ENCODE measurements around the gene PEAK1. TPM values are rescaled to one million over a fixed set of nuclear protein-coding genes. Genes with fewer than 3 reads are reported as not detected.
A peak's percentile ranks its signal among the peaks of the same experiment; 100 is the strongest.

The PEAK1 gene
- total and polyA plus RNA-seq, 7 experiments from 2014 or later: 1.2 to 31.0 (median 12.7) TPM

DNA sequence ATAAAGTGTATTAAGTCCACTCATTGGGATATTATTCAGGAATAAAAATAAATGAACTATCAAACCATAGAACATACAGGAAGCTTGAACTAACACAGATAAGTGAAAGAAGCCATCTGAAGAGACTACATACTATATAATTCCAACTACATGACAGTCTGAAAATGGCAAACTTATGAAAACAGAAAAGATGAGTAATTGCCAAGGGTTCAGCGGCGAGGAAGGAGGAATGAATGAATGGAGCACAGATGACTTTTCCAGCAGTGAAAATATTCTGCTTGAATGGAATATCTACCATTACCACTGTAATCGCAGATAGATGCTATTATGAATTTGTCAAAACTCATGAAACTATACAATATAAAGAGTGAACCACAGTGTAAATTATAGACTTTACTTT lies 79.7 kb downstream of the PEAK1 start:
- Histone ChIP-seq H3K9me3 (ENCODE audit: control insufficient read depth in 2 of 3, low read length in 3 of 3) (peaks cover 0 to 5% (median 0%) of the 10 kb centered on the region in 3 experiments), H3K4me3 (ENCODE audit: low read length) (no peak overlapping the region), H3K36me3 (ENCODE audit: control insufficient read depth in 2 of 3, insufficient read depth in 3 of 3, low read length in 3 of 3) (no peaks in the 10 kb centered on the region), H3K27ac (ENCODE audit: low read depth, low read length) (no peak overlapping the region), H3K4me1 (ENCODE audit: control insufficient read depth in 2 of 2, insufficient read depth in 2 of 2, low read length in 2 of 2) (no peaks in the 10 kb centered on the region), H3K27me3 (ENCODE audit: control insufficient read depth in 2 of 2, insufficient read depth in 2 of 2, low read length in 2 of 2) (peaks cover 0 to 5% of the 10 kb centered on the region in 2 donors)
- ATAC-seq: no peak
- H3K27ac Mint-ChIP-seq: no peak overlapping the region
- intact Hi-C loops (cut with micrococcal nuclease): no loop called here
- no peak for DNase-seq
- CTCF ChIA-PET: no interaction called here
- peaks cover 0 to 4% (median 0%) of the 10 kb centered on the region in 7 donors for H3K4me1 Mint-ChIP-seq
- H3K27me3 Mint-ChIP-seq: no peaks in the 10 kb centered on the region
- no peak overlapping the region for H3K4me3 Mint-ChIP-seq
- H3K9me3 Mint-ChIP-seq: peaks cover 0 to 24% (median 6%) of the 10 kb centered on the region in 11 donors
- POLR2A ChIA-PET: no interaction called here
- H3K36me3 Mint-ChIP-seq: peaks cover 0 to 21% (median 10%) of the 10 kb centered on the region in 5 donors

DNA sequence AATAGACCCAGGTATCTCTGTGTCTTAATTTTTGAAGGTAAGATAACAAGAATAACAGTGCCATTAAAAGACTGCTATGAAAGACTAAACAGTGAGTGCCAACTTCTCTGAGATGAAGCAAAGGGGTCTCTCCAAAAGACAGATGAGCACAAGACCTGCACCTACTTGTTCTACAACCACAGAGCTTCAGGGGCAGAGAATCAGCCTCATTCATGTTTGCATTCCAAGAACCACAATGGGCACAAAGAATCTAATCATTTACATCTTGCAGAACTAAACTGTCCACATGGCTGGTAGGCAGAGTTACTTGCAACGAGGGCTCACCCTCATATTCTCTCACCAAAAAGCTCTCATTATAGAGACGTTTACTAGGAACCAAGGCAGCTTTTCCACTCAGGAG lies 83.9 kb downstream of the PEAK1 start:
- H3K36me3 ChIP-seq (ENCODE audit: control insufficient read depth in 2 of 3, insufficient read depth in 3 of 3, low read length in 3 of 3): no peaks in the 10 kb centered on the region
- Mint-ChIP-seq H3K27me3 (no peaks in the 10 kb centered on the region), H3K4me3 (no peak overlapping the region), H3K9me3 (peaks cover 0 to 8% (median 0%) of the 10 kb centered on the region in 11 donors), H3K36me3 (peaks cover 0 to 7% (median 0%) of the 10 kb centered on the region in 5 donors), H3K27ac (no peak overlapping the region), H3K4me1 (peaks cover 0 to 6% (median 0%) of the 10 kb centered on the region in 7 donors)
- H3K27me3 ChIP-seq (ENCODE audit: control insufficient read depth in 2 of 2, insufficient read depth in 2 of 2, low read length in 2 of 2): peaks cover 0 to 5% of the 10 kb centered on the region in 2 donors
- ChIA-PET CTCF (no interaction called here), POLR2A (no interaction called here)
- ATAC-seq (no peak), DNase-seq (no peak)
- intact Hi-C loops (cut with micrococcal nuclease): no loop called here
- no peak overlapping the region for H3K4me3 ChIP-seq (ENCODE audit: low read length)
- no peak overlapping the region for H3K27ac ChIP-seq (ENCODE audit: low read depth, low read length)
- H3K4me1 ChIP-seq (ENCODE audit: control insufficient read depth in 2 of 2, insufficient read depth in 2 of 2, low read length in 2 of 2): no peaks in the 10 kb centered on the region
- H3K9me3 ChIP-seq (ENCODE audit: control insufficient read depth in 2 of 3, low read length in 3 of 3): peaks cover 0 to 2% (median 0%) of the 10 kb centered on the region in 3 experiments

DNA sequence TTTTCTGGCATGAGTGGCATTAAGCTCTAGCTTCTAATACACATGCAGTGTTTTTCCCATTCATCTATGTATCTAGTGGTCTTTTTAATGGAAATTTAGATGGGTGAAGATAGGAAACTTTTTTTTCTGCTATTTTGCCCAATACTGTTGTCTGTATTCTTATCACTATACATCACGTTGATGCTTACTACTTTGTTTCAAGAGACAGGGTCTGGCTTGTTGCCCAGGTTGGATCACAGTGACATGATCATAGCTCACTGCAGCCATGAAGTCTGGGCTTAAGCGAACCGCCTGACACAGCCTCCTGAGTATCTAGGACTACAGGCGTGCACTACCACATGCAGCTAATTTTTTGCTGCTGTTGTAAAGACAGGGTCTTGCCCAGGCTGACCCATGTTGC lies 84.6 kb downstream of the PEAK1 start:
- H3K27ac ChIP-seq (ENCODE audit: low read depth, low read length): no peak overlapping the region
- POLR2A ChIA-PET: no interaction called here
- no peak overlapping the region for H3K4me3 ChIP-seq (ENCODE audit: low read length)
- peak overlapping the region in 1 of 9 donors; percentile 32 for H3K27ac Mint-ChIP-seq
- H3K36me3 Mint-ChIP-seq: peaks cover 0 to 5% (median 0%) of the 10 kb centered on the region in 5 donors
- H3K36me3 ChIP-seq (ENCODE audit: control insufficient read depth in 2 of 3, insufficient read depth in 3 of 3, low read length in 3 of 3): no peaks in the 10 kb centered on the region
- ATAC-seq: no peak
- no peak overlapping the region for H3K4me3 Mint-ChIP-seq
- no peaks in the 10 kb centered on the region for H3K9me3 ChIP-seq (ENCODE audit: control insufficient read depth in 2 of 3, low read length in 3 of 3)
- CTCF ChIA-PET: interaction anchor here (0.5 kb wide), 1 partner anchor 106 kb away, joined by 4 read pairs; no protein-coding TSS in a partner anchor
- H3K4me1 ChIP-seq (ENCODE audit: control insufficient read depth in 2 of 2, insufficient read depth in 2 of 2, low read length in 2 of 2): no peaks in the 10 kb centered on the region
- intact Hi-C loops (cut with micrococcal nuclease): no loop called here
- H3K9me3 Mint-ChIP-seq: peaks cover 0 to 3% (median 0%) of the 10 kb centered on the region in 11 donors
- H3K4me1 Mint-ChIP-seq: peaks cover 0 to 6% (median 0%) of the 10 kb centered on the region in 7 donors
- no peaks in the 10 kb centered on the region for H3K27me3 Mint-ChIP-seq
- peaks cover 0 to 5% of the 10 kb centered on the region in 2 donors for H3K27me3 ChIP-seq (ENCODE audit: control insufficient read depth in 2 of 2, insufficient read depth in 2 of 2, low read length in 2 of 2)
- DNase-seq: no peak

DNA sequence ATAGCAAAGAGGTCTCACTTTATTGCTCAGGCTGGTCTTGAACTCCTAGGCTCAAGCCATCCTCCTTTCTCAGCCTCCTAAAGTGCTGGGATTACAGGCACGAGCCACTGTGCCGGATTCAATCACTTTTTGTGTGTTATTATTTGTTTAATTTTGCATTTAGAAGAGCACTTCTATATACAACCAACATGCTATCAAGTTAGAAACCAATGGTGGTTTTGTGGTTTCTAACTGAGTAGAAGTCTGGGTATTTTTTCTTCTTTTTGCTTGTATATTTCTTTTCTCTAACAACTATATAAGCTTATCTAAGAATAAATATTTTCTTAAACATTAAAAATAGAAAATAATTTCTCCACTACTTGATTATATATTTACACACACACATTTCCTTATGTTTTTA lies 86.7 kb downstream of the PEAK1 start:
- Histone ChIP-seq H3K27me3 (ENCODE audit: control insufficient read depth in 2 of 2, insufficient read depth in 2 of 2, low read length in 2 of 2) (no peaks in the 10 kb centered on the region), H3K27ac (ENCODE audit: low read depth, low read length) (no peak overlapping the region), H3K36me3 (ENCODE audit: control insufficient read depth in 2 of 3, insufficient read depth in 3 of 3, low read length in 3 of 3) (no peaks in the 10 kb centered on the region), H3K4me3 (ENCODE audit: low read length) (no peak overlapping the region), H3K4me1 (ENCODE audit: control insufficient read depth in 2 of 2, insufficient read depth in 2 of 2, low read length in 2 of 2) (no peaks in the 10 kb centered on the region), H3K9me3 (ENCODE audit: control insufficient read depth in 2 of 3, low read length in 3 of 3) (no peaks in the 10 kb centered on the region)
- no peaks in the 10 kb centered on the region for H3K9me3 Mint-ChIP-seq
- ATAC-seq (no peak), DNase-seq (no peak)
- no peaks in the 10 kb centered on the region for H3K27me3 Mint-ChIP-seq
- no peak overlapping the region for H3K4me3 Mint-ChIP-seq
- H3K27ac Mint-ChIP-seq: no peak overlapping the region
- H3K36me3 Mint-ChIP-seq: peaks cover 0 to 2% (median 0%) of the 10 kb centered on the region in 5 donors
- intact Hi-C loops (cut with micrococcal nuclease): no loop called here
- ChIA-PET CTCF (no interaction called here), POLR2A (no interaction called here)
- peaks cover 0 to 6% (median 0%) of the 10 kb centered on the region in 7 donors for H3K4me1 Mint-ChIP-seq

DNA sequence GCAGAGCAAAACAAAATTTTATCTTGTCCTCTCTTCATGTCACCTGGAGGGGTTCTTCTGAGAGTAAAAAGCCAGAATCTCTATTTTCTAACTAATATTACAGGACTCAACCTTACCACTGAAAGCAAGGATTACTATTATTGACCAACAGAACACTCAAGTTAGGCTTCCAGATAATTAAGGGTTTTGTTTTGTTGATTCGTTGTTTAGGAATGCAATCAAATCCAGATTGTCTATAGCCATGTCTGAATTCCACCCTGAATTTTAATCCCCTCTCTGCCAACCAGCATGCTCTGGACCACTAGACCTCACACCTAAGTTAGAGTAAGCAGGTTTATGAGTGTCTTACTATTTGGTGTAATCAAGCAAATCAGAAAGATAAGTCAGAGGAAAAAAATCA lies 90.7 kb downstream of the PEAK1 start:
- Mint-ChIP-seq H3K4me3 (no peak overlapping the region), H3K36me3 (peaks cover 0 to 6% (median 4%) of the 10 kb centered on the region in 5 donors), H3K4me1 (peaks cover 0 to 2% (median 0%) of the 10 kb centered on the region in 7 donors), H3K27me3 (no peaks in the 10 kb centered on the region), H3K27ac (no peak overlapping the region), H3K9me3 (peaks cover 0 to 5% (median 0%) of the 10 kb centered on the region in 11 donors)
- ChIA-PET CTCF (no interaction called here), POLR2A (no interaction called here)
- intact Hi-C loops (cut with micrococcal nuclease): loop anchor here in 1 of 2 donors (5.0 kb wide), 1 partner anchor 148 kb away; no protein-coding TSS in a partner anchor
- no peaks in the 10 kb centered on the region for H3K9me3 ChIP-seq (ENCODE audit: control insufficient read depth in 2 of 3, low read length in 3 of 3)
- ATAC-seq (no peak), DNase-seq (no peak)
- H3K27me3 ChIP-seq (ENCODE audit: control insufficient read depth in 2 of 2, insufficient read depth in 2 of 2, low read length in 2 of 2): no peaks in the 10 kb centered on the region
- H3K4me3 ChIP-seq (ENCODE audit: low read length): no peak overlapping the region
- H3K27ac ChIP-seq (ENCODE audit: low read depth, low read length): no peak overlapping the region
- no peaks in the 10 kb centered on the region for H3K4me1 ChIP-seq (ENCODE audit: control insufficient read depth in 2 of 2, insufficient read depth in 2 of 2, low read length in 2 of 2)
- H3K36me3 ChIP-seq (ENCODE audit: control insufficient read depth in 2 of 3, insufficient read depth in 3 of 3, low read length in 3 of 3): no peaks in the 10 kb centered on the region

DNA sequence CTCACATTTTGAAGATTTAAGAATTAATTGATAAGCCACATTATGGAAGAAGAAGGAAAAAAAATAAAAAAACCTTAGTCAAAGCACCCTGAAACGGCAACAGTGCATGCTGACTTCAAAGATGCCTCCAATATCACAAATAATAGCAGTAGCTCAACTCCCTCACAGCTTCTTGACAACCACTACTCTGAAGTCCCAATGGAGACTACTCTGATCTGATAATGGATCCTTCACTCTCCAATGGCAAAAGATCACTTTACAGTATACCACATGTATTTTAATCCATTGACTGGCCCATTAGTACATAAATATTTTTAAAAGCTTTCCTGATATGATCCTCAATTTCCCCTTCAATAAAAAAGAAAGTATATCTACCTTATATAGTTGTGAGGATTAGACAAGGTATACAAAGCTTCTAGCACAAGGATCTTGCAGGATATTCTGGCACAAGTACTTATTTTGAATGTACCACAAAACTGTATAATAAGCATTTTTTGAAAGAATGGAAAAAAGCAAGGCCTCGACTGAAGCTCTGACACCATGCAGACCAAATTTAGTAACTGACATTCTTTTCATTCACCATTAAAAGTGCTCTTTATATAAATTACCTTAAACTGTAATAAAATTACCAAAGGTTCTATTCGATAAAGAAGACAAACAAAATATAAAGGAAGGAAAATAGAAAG lies 91.9 kb downstream of the PEAK1 start:
- DNase-seq (no peak), ATAC-seq (no peak)
- Histone ChIP-seq H3K36me3 (ENCODE audit: control insufficient read depth in 2 of 3, insufficient read depth in 3 of 3, low read length in 3 of 3) (no peaks in the 10 kb centered on the region), H3K4me1 (ENCODE audit: control insufficient read depth in 2 of 2, insufficient read depth in 2 of 2, low read length in 2 of 2) (no peaks in the 10 kb centered on the region), H3K4me3 (ENCODE audit: low read length) (no peak overlapping the region), H3K9me3 (ENCODE audit: control insufficient read depth in 2 of 3, low read length in 3 of 3) (no peaks in the 10 kb centered on the region), H3K27ac (ENCODE audit: low read depth, low read length) (no peak overlapping the region), H3K27me3 (ENCODE audit: control insufficient read depth in 2 of 2, insufficient read depth in 2 of 2, low read length in 2 of 2) (no peaks in the 10 kb centered on the region)
- H3K4me1 Mint-ChIP-seq: peaks cover 0 to 2% (median 0%) of the 10 kb centered on the region in 7 donors
- peaks cover 0 to 5% (median 0%) of the 10 kb centered on the region in 11 donors for H3K9me3 Mint-ChIP-seq
- ChIA-PET POLR2A (no interaction called here), CTCF (no interaction called here)
- no peaks in the 10 kb centered on the region for H3K27me3 Mint-ChIP-seq
- H3K36me3 Mint-ChIP-seq: peaks cover 0 to 10% (median 8%) of the 10 kb centered on the region in 5 donors
- no peak overlapping the region for H3K27ac Mint-ChIP-seq
- H3K4me3 Mint-ChIP-seq: no peak overlapping the region
- intact Hi-C loops (cut with micrococcal nuclease): loop anchor here in 1 of 2 donors (5.0 kb wide), 1 partner anchor 149 kb away; no protein-coding TSS in a partner anchor

DNA sequence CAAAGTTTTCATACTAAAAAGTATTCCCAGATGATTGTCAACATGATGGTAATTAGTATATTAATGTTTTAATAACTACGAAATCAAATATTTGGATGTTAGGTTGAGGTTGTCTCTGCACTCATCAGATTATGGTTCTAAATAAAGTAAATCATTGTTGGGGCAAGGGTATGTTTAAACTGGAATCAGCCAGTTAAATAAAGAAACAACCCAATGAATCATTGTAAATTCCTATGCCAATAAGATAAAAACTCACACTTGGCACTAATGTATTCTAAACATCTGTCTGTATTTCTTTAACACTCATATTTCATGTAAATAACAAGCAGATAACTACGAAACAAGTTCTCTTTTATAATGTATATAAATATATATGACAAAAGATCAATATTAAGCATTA lies 92.7 kb downstream of the PEAK1 start:
- Histone ChIP-seq H3K4me3 (ENCODE audit: low read length) (no peak overlapping the region), H3K4me1 (ENCODE audit: control insufficient read depth in 2 of 2, insufficient read depth in 2 of 2, low read length in 2 of 2) (no peaks in the 10 kb centered on the region), H3K27me3 (ENCODE audit: control insufficient read depth in 2 of 2, insufficient read depth in 2 of 2, low read length in 2 of 2) (no peaks in the 10 kb centered on the region), H3K9me3 (ENCODE audit: control insufficient read depth in 2 of 3, low read length in 3 of 3) (no peaks in the 10 kb centered on the region), H3K36me3 (ENCODE audit: control insufficient read depth in 2 of 3, insufficient read depth in 3 of 3, low read length in 3 of 3) (no peaks in the 10 kb centered on the region), H3K27ac (ENCODE audit: low read depth, low read length) (no peak overlapping the region)
- Mint-ChIP-seq H3K4me1 (no peaks in the 10 kb centered on the region), H3K27me3 (no peaks in the 10 kb centered on the region), H3K36me3 (peaks cover 0 to 10% (median 8%) of the 10 kb centered on the region in 5 donors), H3K4me3 (no peak overlapping the region), H3K9me3 (peaks cover 0 to 5% (median 0%) of the 10 kb centered on the region in 11 donors), H3K27ac (no peak overlapping the region)
- ATAC-seq (no peak), DNase-seq (no peak)
- ChIA-PET POLR2A (no interaction called here), CTCF (no interaction called here)
- intact Hi-C loops (cut with micrococcal nuclease): loop anchor here in 1 of 2 donors (5.0 kb wide), 1 partner anchor 150 kb away; no protein-coding TSS in a partner anchor
